Kidney epithelial cell (primary cell): ENCODE data around the gene PRR15. TPM values are rescaled to one million over a fixed set of nuclear protein-coding genes. Genes with fewer than 3 reads are reported as not detected.

Experiments used
- DNase-seq: peaks from one replicate; pipeline ENCODE4 v3.0.0-alpha.2; 2010; ENCODE audit warnings: low read depth
- H3K27me3 ChIP-seq: 2 replicates; pipeline ENCODE4 v1.6.0; 2011; ENCODE audit warnings: low read length; ENCODE audit not compliant: control insufficient read depth, insufficient read depth
- H3K36me3 ChIP-seq: 2 replicates; pipeline ENCODE4 v1.5.1; 2011; ENCODE audit warnings: low read length; ENCODE audit not compliant: control insufficient read depth, insufficient read depth
- H3K4me3 ChIP-seq: 2 replicates; pipeline ENCODE4 v1.5.1; 2011; ENCODE audit warnings: low read depth, mild to moderate bottlenecking, control low read depth, low read length
- total RNA-seq: library from RNA; depleted of rRNA; stranded (reverse); fragments of >200 nt; gene quantifications from 2 replicates; pipeline ENCODE4 v1.2.3, GENCODE V29; 2015
- TF ChIP-seq, protein P1 (sequence below): IDR thresholded peaks from 2 replicates; pipeline ENCODE4 v1.5.1; 2011; ENCODE audit warnings: mild to moderate bottlenecking, moderate library complexity, low read length, control low read depth, inconsistent platforms; ENCODE audit not compliant: insufficient read depth, poor library complexity, severe bottlenecking

PRR15 gene
- total RNA-seq, 1 donor from 2014 or later = 21.4 TPM

GRCh38 chr7:29599026-29599425, 35.4 kb downstream of the PRR15 start:
- H3K27me3 ChIP-seq = no peaks in the 10 kb centered on the region
- no peak overlapping the region for H3K4me3 ChIP-seq
- no peaks in the 10 kb centered on the region for H3K36me3 ChIP-seq
- TF ChIP-seq, protein P1, sequence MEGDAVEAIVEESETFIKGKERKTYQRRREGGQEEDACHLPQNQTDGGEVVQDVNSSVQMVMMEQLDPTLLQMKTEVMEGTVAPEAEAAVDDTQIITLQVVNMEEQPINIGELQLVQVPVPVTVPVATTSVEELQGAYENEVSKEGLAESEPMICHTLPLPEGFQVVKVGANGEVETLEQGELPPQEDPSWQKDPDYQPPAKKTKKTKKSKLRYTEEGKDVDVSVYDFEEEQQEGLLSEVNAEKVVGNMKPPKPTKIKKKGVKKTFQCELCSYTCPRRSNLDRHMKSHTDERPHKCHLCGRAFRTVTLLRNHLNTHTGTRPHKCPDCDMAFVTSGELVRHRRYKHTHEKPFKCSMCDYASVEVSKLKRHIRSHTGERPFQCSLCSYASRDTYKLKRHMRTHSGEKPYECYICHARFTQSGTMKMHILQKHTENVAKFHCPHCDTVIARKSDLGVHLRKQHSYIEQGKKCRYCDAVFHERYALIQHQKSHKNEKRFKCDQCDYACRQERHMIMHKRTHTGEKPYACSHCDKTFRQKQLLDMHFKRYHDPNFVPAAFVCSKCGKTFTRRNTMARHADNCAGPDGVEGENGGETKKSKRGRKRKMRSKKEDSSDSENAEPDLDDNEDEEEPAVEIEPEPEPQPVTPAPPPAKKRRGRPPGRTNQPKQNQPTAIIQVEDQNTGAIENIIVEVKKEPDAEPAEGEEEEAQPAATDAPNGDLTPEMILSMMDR = no peak
- DNase-seq = no peak

DNA sequence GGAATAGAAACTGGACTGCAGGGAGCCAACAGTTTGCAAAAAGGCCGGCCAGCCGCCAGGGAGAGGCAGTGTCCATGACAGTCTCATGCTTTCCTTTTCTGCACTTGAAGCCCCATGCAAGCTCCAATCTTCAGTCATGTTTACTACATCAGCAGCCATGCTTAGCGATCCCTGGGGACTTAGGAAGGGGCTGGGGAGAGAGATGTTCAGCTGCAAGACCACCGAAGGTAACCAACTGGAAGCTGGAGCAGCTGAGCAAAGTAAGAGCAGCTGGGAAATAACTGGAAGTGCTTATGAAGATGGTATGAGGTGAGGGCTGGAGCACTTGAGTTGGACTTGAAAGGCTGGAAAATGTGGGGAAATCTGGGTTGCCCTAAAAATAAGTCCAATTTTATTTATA, 37.0 kb downstream of the PRR15 start:
- DNase-seq = no peak
- no peaks in the 10 kb centered on the region for H3K27me3 ChIP-seq
- H3K4me3 ChIP-seq = no peak overlapping the region
- H3K36me3 ChIP-seq = no peaks in the 10 kb centered on the region
- TF ChIP-seq, protein P1 = no peak

GRCh38 chr7:29604052-29604451, 40.4 kb downstream of the PRR15 start:
- no peak for DNase-seq
- H3K36me3 ChIP-seq = no peaks in the 10 kb centered on the region
- H3K4me3 ChIP-seq = no peak overlapping the region
- TF ChIP-seq, protein P1 = no peak
- H3K27me3 ChIP-seq = no peaks in the 10 kb centered on the region

GRCh38 chr7:29604702-29605101, 41.1 kb downstream of the PRR15 start:
- TF ChIP-seq, protein P1 = no peak
- H3K4me3 ChIP-seq = no peak overlapping the region
- no peak for DNase-seq
- H3K36me3 ChIP-seq = no peaks in the 10 kb centered on the region
- no peaks in the 10 kb centered on the region for H3K27me3 ChIP-seq

GRCh38 chr7:29605671-29606070, 42.0 kb downstream of the PRR15 start:
- H3K27me3 ChIP-seq = no peaks in the 10 kb centered on the region
- H3K36me3 ChIP-seq = no peaks in the 10 kb centered on the region
- no peak for DNase-seq
- H3K4me3 ChIP-seq = no peak overlapping the region
- TF ChIP-seq, protein P1 = no peak

DNA sequence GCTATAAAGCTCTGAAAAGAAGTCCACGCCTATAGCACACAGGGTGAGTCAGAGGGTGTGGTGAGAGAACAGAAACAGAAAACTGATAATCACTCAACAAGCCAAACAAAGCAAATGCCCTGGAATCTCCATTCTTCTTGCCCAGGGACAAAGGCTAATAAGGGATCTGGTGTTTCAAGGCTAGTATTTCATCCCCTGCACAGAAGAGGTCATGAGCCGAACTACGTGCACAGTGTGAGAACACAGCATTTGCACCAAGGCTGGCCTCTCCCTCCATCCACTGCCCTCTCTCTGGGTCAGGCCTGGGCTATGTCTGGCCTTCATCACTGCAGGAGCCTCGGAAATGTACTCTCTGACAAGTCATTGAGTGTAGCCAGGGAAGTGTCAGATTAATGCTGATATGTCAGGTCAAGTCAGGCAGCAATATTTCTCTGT, 42.7 kb downstream of the PRR15 start:
- DNase-seq = no peak
- Histone ChIP-seq H3K4me3 (no peak overlapping the region), H3K27me3 (no peaks in the 10 kb centered on the region), H3K36me3 (no peaks in the 10 kb centered on the region)
- TF ChIP-seq, protein P1 = no peak
